ENCODE measurements around the gene PGM2L1. TPM values are rescaled to one million over a fixed set of nuclear protein-coding genes. Genes with fewer than 3 reads are reported as not detected.
"Not testable (repeated sequence)": the region's sequence is repeated elsewhere in the genome, so short reads cannot be mapped to it uniquely, and the experiment has no call there.

PGM2L1 gene
- total RNA-seq, 1 donor, result 7.2 TPM

DNA sequence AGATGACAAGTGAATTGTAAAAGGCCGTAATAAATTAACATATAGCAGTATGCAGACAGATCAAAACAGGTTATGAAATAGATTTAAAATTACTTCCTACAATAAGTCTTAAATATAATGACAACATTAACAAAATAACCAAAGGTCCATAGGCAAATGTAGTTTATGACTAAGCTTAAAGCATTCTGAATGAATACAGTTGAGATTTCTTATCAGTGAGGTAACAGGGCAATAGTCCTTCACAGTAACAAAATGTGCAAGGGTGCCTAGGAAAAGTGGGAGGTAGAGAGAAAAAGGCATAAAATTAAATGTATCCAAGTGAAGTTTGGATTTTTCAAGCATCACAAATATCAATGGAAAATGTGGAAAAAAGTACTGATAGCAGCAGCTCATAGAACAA, 65.9 kb downstream of the PGM2L1 start:
- H2AFZ ChIP-seq (ENCODE audit: low read length), result no peak overlapping the region
- TF ChIP-seq, protein P1, sequence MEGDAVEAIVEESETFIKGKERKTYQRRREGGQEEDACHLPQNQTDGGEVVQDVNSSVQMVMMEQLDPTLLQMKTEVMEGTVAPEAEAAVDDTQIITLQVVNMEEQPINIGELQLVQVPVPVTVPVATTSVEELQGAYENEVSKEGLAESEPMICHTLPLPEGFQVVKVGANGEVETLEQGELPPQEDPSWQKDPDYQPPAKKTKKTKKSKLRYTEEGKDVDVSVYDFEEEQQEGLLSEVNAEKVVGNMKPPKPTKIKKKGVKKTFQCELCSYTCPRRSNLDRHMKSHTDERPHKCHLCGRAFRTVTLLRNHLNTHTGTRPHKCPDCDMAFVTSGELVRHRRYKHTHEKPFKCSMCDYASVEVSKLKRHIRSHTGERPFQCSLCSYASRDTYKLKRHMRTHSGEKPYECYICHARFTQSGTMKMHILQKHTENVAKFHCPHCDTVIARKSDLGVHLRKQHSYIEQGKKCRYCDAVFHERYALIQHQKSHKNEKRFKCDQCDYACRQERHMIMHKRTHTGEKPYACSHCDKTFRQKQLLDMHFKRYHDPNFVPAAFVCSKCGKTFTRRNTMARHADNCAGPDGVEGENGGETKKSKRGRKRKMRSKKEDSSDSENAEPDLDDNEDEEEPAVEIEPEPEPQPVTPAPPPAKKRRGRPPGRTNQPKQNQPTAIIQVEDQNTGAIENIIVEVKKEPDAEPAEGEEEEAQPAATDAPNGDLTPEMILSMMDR (IDR thresholded peaks at IDR 0.05; ENCODE audit: extremely low read depth, low read depth, low read length), result no peak
- H3K27me3 ChIP-seq (ENCODE audit: insufficient read depth, low read length), result no peaks in the 10 kb centered on the region
- H4K20me1 ChIP-seq (ENCODE audit: insufficient read depth, low read length), result no peaks in the 10 kb centered on the region
- no peaks in the 10 kb centered on the region for H3K36me3 ChIP-seq (ENCODE audit: insufficient read depth, low read length)
- H3K4me1 ChIP-seq (ENCODE audit: insufficient read depth, low read length), result peaks cover 9% of the 10 kb centered on the region
- DNase-seq (ENCODE audit: insufficient read length, low spot score, missing footprints), result no peak
- no peaks in the 10 kb centered on the region for H3K79me2 ChIP-seq (ENCODE audit: insufficient read depth, low read length)
- H3K4me3 ChIP-seq (ENCODE audit: insufficient read depth, low read length), result no peak overlapping the region
- no peaks in the 10 kb centered on the region for H3K9me3 ChIP-seq (ENCODE audit: low read depth, low read length)
- H3K27ac ChIP-seq (ENCODE audit: low read depth, low read length), result no peak overlapping the region
- no peak overlapping the region for H3K4me2 ChIP-seq (ENCODE audit: insufficient read depth, low read length)

DNA sequence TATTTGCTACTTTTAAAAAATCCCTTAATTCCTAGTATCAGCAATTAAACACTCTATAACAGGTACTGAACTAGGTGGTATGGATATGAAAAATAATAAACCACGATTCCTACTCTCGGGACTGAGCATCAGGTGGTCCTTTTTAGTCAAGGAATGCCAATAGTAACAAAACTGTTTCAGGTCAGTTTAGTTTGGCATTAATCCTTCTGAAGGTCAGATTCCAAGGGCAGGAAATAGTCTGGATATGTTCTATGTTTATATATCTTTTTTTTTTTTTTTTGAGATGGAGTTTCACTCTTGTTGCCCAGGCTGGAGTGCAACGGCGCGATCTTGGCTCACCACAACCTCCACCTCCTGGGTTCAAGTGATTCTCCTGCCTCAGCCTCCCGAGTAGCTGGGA, 67.2 kb downstream of the PGM2L1 start:
- not testable (repeated sequence) for H3K9me3 ChIP-seq (ENCODE audit: low read depth, low read length); H3K27me3 ChIP-seq (ENCODE audit: insufficient read depth, low read length); H3K36me3 ChIP-seq (ENCODE audit: insufficient read depth, low read length); H4K20me1 ChIP-seq (ENCODE audit: insufficient read depth, low read length); H3K4me2 ChIP-seq (ENCODE audit: insufficient read depth, low read length); H3K27ac ChIP-seq (ENCODE audit: low read depth, low read length); H3K4me3 ChIP-seq (ENCODE audit: insufficient read depth, low read length); H3K79me2 ChIP-seq (ENCODE audit: insufficient read depth, low read length); DNase-seq (ENCODE audit: insufficient read length, low spot score, missing footprints); H2AFZ ChIP-seq (ENCODE audit: low read length)
- peaks cover 17% of the 10 kb centered on the region for H3K4me1 ChIP-seq (ENCODE audit: insufficient read depth, low read length)

DNA sequence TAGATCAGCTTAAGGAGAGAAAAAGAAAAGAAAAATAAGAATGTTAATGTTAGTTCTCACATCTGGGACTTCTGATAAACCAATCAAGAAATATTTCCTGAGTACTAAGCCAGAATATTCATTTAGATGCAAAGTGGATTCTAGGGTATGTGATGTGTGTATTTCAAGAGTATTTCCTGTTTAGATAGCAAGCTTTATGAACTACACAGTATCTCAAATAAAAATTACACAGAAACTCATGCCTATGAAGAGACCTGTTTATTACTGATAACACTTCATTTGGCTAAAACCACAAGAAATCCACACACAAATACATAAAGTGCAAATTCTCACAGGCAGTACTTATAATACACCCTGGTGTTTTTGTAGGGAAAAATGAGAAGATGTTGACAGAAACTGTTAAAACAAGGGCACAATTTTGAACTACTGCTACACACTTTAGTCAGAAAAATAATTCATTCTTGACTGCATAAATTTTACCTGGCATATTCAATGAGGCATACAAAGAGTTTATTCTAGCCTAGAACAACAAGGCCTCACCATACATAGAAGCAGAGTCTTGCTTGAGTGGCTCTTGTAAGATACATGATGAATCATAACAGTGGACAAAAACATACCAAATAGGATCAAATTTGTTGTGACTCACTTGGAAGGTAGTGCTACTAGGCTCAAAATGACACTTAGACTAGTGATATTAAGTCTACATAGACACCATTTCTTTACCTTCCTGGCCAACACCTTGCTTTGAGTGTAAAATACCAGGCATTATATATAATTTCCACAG, 68.0 kb downstream of the PGM2L1 start:
- H3K36me3 ChIP-seq (ENCODE audit: insufficient read depth, low read length), result no peaks in the 10 kb centered on the region
- no peak overlapping the region for H3K4me3 ChIP-seq (ENCODE audit: insufficient read depth, low read length)
- H2AFZ ChIP-seq (ENCODE audit: low read length), result no peak overlapping the region
- no peaks in the 10 kb centered on the region for H3K27me3 ChIP-seq (ENCODE audit: insufficient read depth, low read length)
- TF ChIP-seq, protein P1 (IDR thresholded peaks at IDR 0.05; ENCODE audit: extremely low read depth, low read depth, low read length), result no peak
- H3K27ac ChIP-seq (ENCODE audit: low read depth, low read length), result no peak overlapping the region
- peaks cover 24% of the 10 kb centered on the region for H3K4me1 ChIP-seq (ENCODE audit: insufficient read depth, low read length)
- no peaks in the 10 kb centered on the region for H3K9me3 ChIP-seq (ENCODE audit: low read depth, low read length)
- peak; percentile 93 for DNase-seq (ENCODE audit: insufficient read length, low spot score, missing footprints)
- H4K20me1 ChIP-seq (ENCODE audit: insufficient read depth, low read length), result no peaks in the 10 kb centered on the region
- no peak overlapping the region for H3K4me2 ChIP-seq (ENCODE audit: insufficient read depth, low read length)
- no peaks in the 10 kb centered on the region for H3K79me2 ChIP-seq (ENCODE audit: insufficient read depth, low read length)

DNA sequence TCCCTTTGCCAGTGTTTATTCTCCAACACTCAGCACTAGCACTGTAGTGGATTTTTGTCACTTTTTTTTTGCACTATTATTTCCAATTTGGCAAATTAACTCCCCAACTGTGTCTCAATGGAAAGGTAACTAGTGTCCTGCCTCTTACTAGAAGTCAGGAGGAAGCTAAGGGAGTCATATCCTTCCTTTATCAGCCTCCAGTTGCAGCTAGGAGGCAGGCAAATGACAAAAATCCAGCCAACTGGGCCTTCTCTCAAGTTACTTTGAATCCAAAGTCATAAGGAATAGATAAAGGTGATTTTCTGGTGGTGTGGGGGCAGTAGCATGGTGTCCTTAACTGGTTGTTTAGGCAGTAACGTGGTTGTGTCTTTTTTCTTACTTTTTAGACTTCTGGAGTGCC, 71.2 kb downstream of the PGM2L1 start:
- no peak overlapping the region for H2AFZ ChIP-seq (ENCODE audit: low read length)
- H4K20me1 ChIP-seq (ENCODE audit: insufficient read depth, low read length), result no peaks in the 10 kb centered on the region
- TF ChIP-seq, protein P1 (IDR thresholded peaks at IDR 0.05; ENCODE audit: extremely low read depth, low read depth, low read length), result no peak
- no peak overlapping the region for H3K4me2 ChIP-seq (ENCODE audit: insufficient read depth, low read length)
- H3K9me3 ChIP-seq (ENCODE audit: low read depth, low read length), result no peaks in the 10 kb centered on the region
- H3K27ac ChIP-seq (ENCODE audit: low read depth, low read length), result no peak overlapping the region
- no peak for DNase-seq (ENCODE audit: insufficient read length, low spot score, missing footprints)
- no peaks in the 10 kb centered on the region for H3K36me3 ChIP-seq (ENCODE audit: insufficient read depth, low read length)
- H3K4me3 ChIP-seq (ENCODE audit: insufficient read depth, low read length), result no peak overlapping the region
- peaks cover 31% of the 10 kb centered on the region for H3K4me1 ChIP-seq (ENCODE audit: insufficient read depth, low read length)
- H3K27me3 ChIP-seq (ENCODE audit: insufficient read depth, low read length), result no peaks in the 10 kb centered on the region
- no peaks in the 10 kb centered on the region for H3K79me2 ChIP-seq (ENCODE audit: insufficient read depth, low read length)
